Measurements from ENCODE around the gene MRPL42. TPM values are rescaled to one million over a fixed set of nuclear protein-coding genes. Genes with fewer than 3 reads are reported as not detected.
A peak's percentile ranks its signal among the peaks of the same experiment; 100 is the strongest.

Gene MRPL42
- total RNA-seq, 1 experiment from 2014 or later: 121 TPM

- TF ChIP-seq PRDM15 (CRISPR knock-in tag; IDR thresholded peaks at IDR 0.05) (no peak), TP53 (CRISPR knock-in tag; IDR thresholded peaks at IDR 0.05) (no peak)
Measured at GRCh38 chr12:93465841-93466240, 1.5 kb upstream of the MRPL42 start (continued).

- Mint-ChIP-seq H3K9me3 (no peaks in the 10 kb centered on the region), H3K4me3 (peak overlapping the region; percentile 98), H3K27ac (no peak overlapping the region), H3K4me1 (peaks cover 12% of the 10 kb centered on the region), H3K36me3 (peaks cover 20% of the 10 kb centered on the region), H3K27me3 (ENCODE audit: low read depth) (no peaks in the 10 kb centered on the region; the same call in 1 of the 2 replicates)
- TF ChIP-seq STAT6 (CRISPR knock-in tag; conservative IDR thresholded peaks at IDR 0.05; ENCODE audit: low read depth) (no peak), FOXP4 (CRISPR knock-in tag; IDR thresholded peaks at IDR 0.05) (no peak)
- DNase-seq (ENCODE audit: low spot score): no peak
- ATAC-seq: no peak
- ChIA-PET CTCF (interaction anchor here (0.7 to 1.5 kb wide), 5 partner anchors 25 to 542 kb away, joined by 3 to 5 read pairs (median 3); partner anchors contain the start of gene UBE2N), POLR2A (interaction anchor here (0.7 to 1.3 kb wide), 2 partner anchors 25 to 48 kb away, joined by 3 to 4 read pairs; partner anchors contain the start of gene UBE2N)
Measured at GRCh38 chr12:93466625-93467350, 526 bp upstream of the MRPL42 start.

GRCh38 chr12:93468008-93468371 is 676 bp downstream of the MRPL42 start:
- Mint-ChIP-seq H3K9me3 (no peaks in the 10 kb centered on the region), H3K27ac (peak overlapping the region; percentile 98), H3K4me3 (peak overlapping the region; percentile 98), H3K4me1 (peaks cover 12% of the 10 kb centered on the region), H3K36me3 (peaks cover 22% of the 10 kb centered on the region), H3K27me3 (ENCODE audit: low read depth) (no peaks in the 10 kb centered on the region; the same call in 1 of the 2 replicates)
- no peak for TF ChIP-seq ZNF232 (CRISPR knock-in tag; IDR thresholded peaks at IDR 0.05)
- no peak for TF ChIP-seq SMAD4 (CRISPR knock-in tag; IDR thresholded peaks at IDR 0.05)
- no peak for TF ChIP-seq CREB1 (CRISPR knock-in tag; IDR thresholded peaks at IDR 0.05)
- CTCF ChIA-PET: interaction anchor here (0.6 to 1.5 kb wide), 6 partner anchors 16 to 48 kb away, joined by 3 read pairs; no protein-coding TSS in a partner anchor
- DNase-seq (ENCODE audit: low spot score) (no peak), ATAC-seq (no peak)
- POLR2A ChIA-PET: no interaction called here

GRCh38 chr12:93469386-93469785 is 2.1 kb downstream of the MRPL42 start:
- ATAC-seq: no peak
- no peak for TF ChIP-seq RORB (CRISPR knock-in tag; IDR thresholded peaks at IDR 0.05)
- no peak for TF ChIP-seq NFYB (CRISPR knock-in tag; conservative IDR thresholded peaks at IDR 0.05; ENCODE audit: low read depth)
- TF ChIP-seq ZNF512 (CRISPR knock-in tag; IDR thresholded peaks at IDR 0.05; ENCODE audit: borderline replicate concordance): no peak
- TF ChIP-seq ZNF121 (CRISPR knock-in tag; IDR thresholded peaks at IDR 0.05): peak; percentile 88
- no peak for TF ChIP-seq GABPB1 (CRISPR knock-in tag; IDR thresholded peaks at IDR 0.05)
- POLR2A ChIA-PET: no interaction called here
- CTCF ChIA-PET: no interaction called here
- H3K4me3 Mint-ChIP-seq: peak overlapping the region; percentile 16; the same call in 1 of the 2 replicates
- DNase-seq (ENCODE audit: low spot score): no peak
- H3K4me1 Mint-ChIP-seq: peaks cover 12% of the 10 kb centered on the region
- H3K9me3 Mint-ChIP-seq: no peaks in the 10 kb centered on the region
- H3K36me3 Mint-ChIP-seq: peaks cover 28% of the 10 kb centered on the region
- no peak overlapping the region for H3K27ac Mint-ChIP-seq
- H3K27me3 Mint-ChIP-seq (ENCODE audit: low read depth): no peaks in the 10 kb centered on the region; the same call in 1 of the 2 replicates
